OCI-LY1 (cell line): Measurements from ENCODE around the gene SPACA9.

ENCODE experiments used
- H2AFZ ChIP-seq: fragments of 200-600 bp; sonication (generic), shearing (Covaris generic); 2 replicates; pipeline ENCODE4 v1.6.0; 2014; ENCODE audit warnings: antibody characterized with exemption, mild to moderate bottlenecking, low read length
- H3F3A ChIP-seq: fragments of 200-600 bp; sonication (generic), shearing (Covaris generic); 2 replicates; pipeline ENCODE4 v1.6.0; 2014; ENCODE audit warnings: mild to moderate bottlenecking, antibody characterized with exemption, low read length, moderate library complexity; ENCODE audit not compliant: insufficient read depth
- H3K27ac ChIP-seq: fragments of 200-600 bp; sonication (generic); 2 replicates; pipeline ENCODE4 v1.5.1; 2014; ENCODE audit warnings: low read length, mixed run types, mild to moderate bottlenecking, low read depth; ENCODE audit not compliant: poor library complexity, severe bottlenecking
- H3K27me3 ChIP-seq: fragments of 200-600 bp; sonication (generic); 2 replicates; pipeline ENCODE4 v1.6.0; 2014; ENCODE audit warnings: antibody characterized with exemption, mild to moderate bottlenecking, low read length, moderate library complexity; ENCODE audit not compliant: insufficient read depth
- H3K36me3 ChIP-seq: fragments of 200-600 bp; sonication (generic); 2 replicates; pipeline ENCODE4 v1.6.1; 2014; ENCODE audit warnings: mild to moderate bottlenecking, antibody characterized with exemption, low read length, moderate library complexity, mixed read lengths; ENCODE audit not compliant: insufficient read depth
- H3K4me1 ChIP-seq: fragments of 200-600 bp; sonication (generic); 2 replicates; pipeline ENCODE4 v1.5.1; 2014; ENCODE audit warnings: mild to moderate bottlenecking, low read length, moderate library complexity; ENCODE audit not compliant: insufficient read depth, severe bottlenecking
- H3K4me2 ChIP-seq: fragments of 200-600 bp; sonication (generic), shearing (Covaris generic); 2 replicates; pipeline ENCODE4 v1.6.1; 2014; ENCODE audit warnings: low read length
- H3K4me3 ChIP-seq: fragments of 200-600 bp; sonication (generic); 2 replicates; pipeline ENCODE4 v1.5.1; 2014; ENCODE audit warnings: low read length, low read depth, mild to moderate bottlenecking, mixed read lengths; ENCODE audit not compliant: poor library complexity, severe bottlenecking
- H3K79me2 ChIP-seq: fragments of 200-600 bp; shearing (Covaris generic); 2 replicates; pipeline ENCODE4 v1.6.1; 2016; ENCODE audit warnings: mixed run types, low read length, mixed read lengths; ENCODE audit not compliant: insufficient read depth
- H3K9ac ChIP-seq: fragments of 200-600 bp; sonication (generic), shearing (Covaris generic); 2 replicates; pipeline ENCODE4 v1.6.1; 2014; ENCODE audit warnings: mild to moderate bottlenecking, low read length, mixed read lengths
- H3K9me2 ChIP-seq: fragments of 200-600 bp; sonication (generic), shearing (Covaris generic); 2 replicates; pipeline ENCODE4 v1.6.1; 2014; ENCODE audit warnings: low read depth, mild to moderate bottlenecking, low read length, mixed read lengths
- H3K9me3 ChIP-seq: fragments of 200-600 bp; shearing (Covaris generic); 2 replicates; pipeline ENCODE4 v1.6.1; 2014; ENCODE audit warnings: low read length, mixed read lengths
- H4K20me1 ChIP-seq: fragments of 200-600 bp; sonication (generic), shearing (Covaris generic); 2 replicates; pipeline ENCODE4 v1.6.0; 2016; ENCODE audit warnings: mild to moderate bottlenecking, low read length; ENCODE audit not compliant: insufficient read depth
- EZH2 ChIP-seq: fragments of 200-600 bp; sonication (generic), shearing (Covaris generic); IDR thresholded peaks from 2 replicates; pipeline ENCODE4 v1.8.0; 2017; ENCODE audit warnings: borderline replicate concordance, mixed run types, mild to moderate bottlenecking, antibody characterized with exemption, low read length, moderate library complexity, mixed read lengths
- TF ChIP-seq, protein P1 (sequence below): fragments of 200-600 bp; sonication (generic), shearing (Covaris generic); IDR thresholded peaks from 2 replicates; pipeline ENCODE4 v1.5.1; 2017; ENCODE audit warnings: mild to moderate bottlenecking, antibody characterized with exemption, low read length, moderate library complexity, mixed read lengths

The SPACA9 gene

DNA sequence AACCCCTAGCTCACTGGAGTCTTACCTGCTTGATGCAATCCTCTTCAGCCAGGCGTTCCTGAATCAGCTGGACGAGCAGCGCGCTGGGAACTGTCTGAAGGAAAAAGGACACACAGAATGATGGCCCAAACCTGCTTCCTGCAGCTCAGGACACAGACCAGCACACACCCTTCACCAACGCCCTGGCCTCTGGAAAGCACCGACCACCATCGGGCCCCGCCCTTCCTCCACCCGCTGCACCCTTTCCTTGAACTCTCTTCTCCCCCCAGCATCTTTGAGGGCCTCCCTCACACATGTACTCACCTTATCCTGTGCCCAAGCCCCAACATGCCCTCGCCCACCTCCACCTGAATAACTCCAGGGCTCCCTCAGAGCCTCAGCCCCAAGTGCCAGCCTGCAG is 23.9 kb upstream of the SPACA9 start:
- TF ChIP-seq, protein P1, sequence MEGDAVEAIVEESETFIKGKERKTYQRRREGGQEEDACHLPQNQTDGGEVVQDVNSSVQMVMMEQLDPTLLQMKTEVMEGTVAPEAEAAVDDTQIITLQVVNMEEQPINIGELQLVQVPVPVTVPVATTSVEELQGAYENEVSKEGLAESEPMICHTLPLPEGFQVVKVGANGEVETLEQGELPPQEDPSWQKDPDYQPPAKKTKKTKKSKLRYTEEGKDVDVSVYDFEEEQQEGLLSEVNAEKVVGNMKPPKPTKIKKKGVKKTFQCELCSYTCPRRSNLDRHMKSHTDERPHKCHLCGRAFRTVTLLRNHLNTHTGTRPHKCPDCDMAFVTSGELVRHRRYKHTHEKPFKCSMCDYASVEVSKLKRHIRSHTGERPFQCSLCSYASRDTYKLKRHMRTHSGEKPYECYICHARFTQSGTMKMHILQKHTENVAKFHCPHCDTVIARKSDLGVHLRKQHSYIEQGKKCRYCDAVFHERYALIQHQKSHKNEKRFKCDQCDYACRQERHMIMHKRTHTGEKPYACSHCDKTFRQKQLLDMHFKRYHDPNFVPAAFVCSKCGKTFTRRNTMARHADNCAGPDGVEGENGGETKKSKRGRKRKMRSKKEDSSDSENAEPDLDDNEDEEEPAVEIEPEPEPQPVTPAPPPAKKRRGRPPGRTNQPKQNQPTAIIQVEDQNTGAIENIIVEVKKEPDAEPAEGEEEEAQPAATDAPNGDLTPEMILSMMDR = no peak
- no peak for TF ChIP-seq EZH2
- H3K9me3 ChIP-seq = no peaks in the 10 kb centered on the region
- no peak overlapping the region for H3K4me3 ChIP-seq
- no peak overlapping the region for H2AFZ ChIP-seq
- H3K27me3 ChIP-seq = 0 out of 2 replicates have a peak, but pooled peaks cover 3% of the 10 kb centered on the region
- H3K27ac ChIP-seq = no peak overlapping the region
- H4K20me1 ChIP-seq = no peaks in the 10 kb centered on the region
- no peaks in the 10 kb centered on the region for H3K79me2 ChIP-seq
- no peaks in the 10 kb centered on the region for H3K36me3 ChIP-seq
- no peaks in the 10 kb centered on the region for H3K9me2 ChIP-seq
- H3F3A ChIP-seq = no peaks in the 10 kb centered on the region
- H3K9ac ChIP-seq = no peak overlapping the region
- H3K4me2 ChIP-seq = no peak overlapping the region
- H3K4me1 ChIP-seq = no peaks in the 10 kb centered on the region

DNA sequence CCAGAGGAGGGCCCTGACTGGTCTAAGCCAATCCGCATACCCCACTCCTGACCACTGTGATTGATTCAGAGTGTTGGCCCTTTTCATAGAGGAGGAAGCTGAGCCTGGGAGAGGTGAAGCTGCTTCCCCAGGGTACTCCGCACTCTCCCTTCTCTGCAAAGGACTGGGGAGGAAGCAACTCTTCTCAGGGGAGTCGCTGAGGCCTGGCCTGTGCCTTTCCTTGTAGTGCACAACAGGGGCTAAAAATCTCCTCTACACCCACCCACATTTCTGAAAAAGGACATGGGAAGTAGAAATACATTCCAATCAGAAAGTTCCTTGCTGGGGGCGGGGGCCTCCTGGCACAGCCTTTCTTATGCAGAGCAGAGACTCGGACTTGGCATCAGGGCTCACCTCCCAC is 22.8 kb upstream of the SPACA9 start:
- Histone ChIP-seq H3K36me3 (no peaks in the 10 kb centered on the region), H3K27ac (no peak overlapping the region), H2AFZ (no peak overlapping the region), H3K9me3 (no peaks in the 10 kb centered on the region), H3K79me2 (no peaks in the 10 kb centered on the region), H3K4me3 (no peak overlapping the region), H3K4me2 (no peak overlapping the region), H3K27me3 (0 out of 2 replicates have a peak, but pooled peaks cover 3% of the 10 kb centered on the region), H4K20me1 (no peaks in the 10 kb centered on the region), H3F3A (no peaks in the 10 kb centered on the region), H3K9ac (no peak overlapping the region), H3K4me1 (no peaks in the 10 kb centered on the region), H3K9me2 (no peaks in the 10 kb centered on the region)
- TF ChIP-seq, protein P1 = no peak

DNA sequence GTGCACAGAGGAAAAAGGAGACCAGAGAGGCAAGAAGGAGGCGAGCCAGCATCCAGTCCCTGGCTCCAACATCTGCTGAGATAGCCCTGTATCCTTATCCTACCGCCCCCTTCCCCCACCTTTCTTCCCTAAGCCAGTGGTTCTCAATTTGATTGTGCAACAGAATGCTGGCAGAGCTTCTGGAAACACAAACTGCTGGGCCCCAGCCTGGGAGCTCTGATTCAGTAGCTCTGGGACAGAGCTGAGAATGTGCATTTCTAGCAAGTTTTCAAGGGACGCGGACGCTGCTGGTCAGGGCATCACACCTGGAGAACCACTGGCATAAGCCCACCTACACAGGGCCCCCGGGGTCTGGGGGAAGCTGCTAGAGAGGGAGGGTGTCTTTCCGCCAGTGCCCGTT is 21.7 kb upstream of the SPACA9 start:
- Histone ChIP-seq H4K20me1 (no peaks in the 10 kb centered on the region), H2AFZ (no peak overlapping the region), H3K79me2 (no peaks in the 10 kb centered on the region), H3K36me3 (no peaks in the 10 kb centered on the region), H3F3A (no peaks in the 10 kb centered on the region), H3K4me3 (no peak overlapping the region), H3K4me1 (no peaks in the 10 kb centered on the region), H3K27ac (no peak overlapping the region), H3K27me3 (0 out of 2 replicates have a peak, but pooled peaks cover 3% of the 10 kb centered on the region), H3K4me2 (no peak overlapping the region), H3K9me2 (no peaks in the 10 kb centered on the region), H3K9me3 (no peaks in the 10 kb centered on the region), H3K9ac (no peak overlapping the region)
- TF ChIP-seq EZH2 = no peak
- TF ChIP-seq, protein P1 = no peak
